ENCODE data around the gene UBLCP1. TPM values are rescaled to one million over a fixed set of nuclear protein-coding genes. Genes with fewer than 3 reads are reported as not detected.

UBLCP1 gene
- total and polyA plus RNA-seq, 2 of the 13 experiments (the other 11 are each of a cell fraction or from before 2014, with no cell fraction given) = 6.5 to 12.6 TPM

GRCh38 chr5:159257629-159258283 is 5.3 kb upstream of the UBLCP1 start (continued):
- TF ChIP-seq ZNF569 (CRISPR knock-in tag; IDR thresholded peaks at IDR 0.05; ENCODE audit: borderline replicate concordance) = no peak
- TF ChIP-seq GLI4 (CRISPR knock-in tag; IDR thresholded peaks at IDR 0.05; ENCODE audit: borderline replicate concordance) = no peak
- 0 out of 2 replicates have a peak, but pooled peaks have one; percentile 26 for TF ChIP-seq HDAC1 (CRISPR knock-in tag; IDR thresholded peaks at IDR 0.05)
- no peak for TF ChIP-seq MBNL3 (CRISPR knock-in tag; conservative IDR thresholded peaks at IDR 0.05)
- no peak for TF ChIP-seq XBP1 (CRISPR knock-in tag; IDR thresholded peaks at IDR 0.05)
- no peak for TF ChIP-seq PHB2 (IDR thresholded peaks at IDR 0.05; ENCODE audit: partially characterized antibody)
- TF ChIP-seq, protein P1, sequence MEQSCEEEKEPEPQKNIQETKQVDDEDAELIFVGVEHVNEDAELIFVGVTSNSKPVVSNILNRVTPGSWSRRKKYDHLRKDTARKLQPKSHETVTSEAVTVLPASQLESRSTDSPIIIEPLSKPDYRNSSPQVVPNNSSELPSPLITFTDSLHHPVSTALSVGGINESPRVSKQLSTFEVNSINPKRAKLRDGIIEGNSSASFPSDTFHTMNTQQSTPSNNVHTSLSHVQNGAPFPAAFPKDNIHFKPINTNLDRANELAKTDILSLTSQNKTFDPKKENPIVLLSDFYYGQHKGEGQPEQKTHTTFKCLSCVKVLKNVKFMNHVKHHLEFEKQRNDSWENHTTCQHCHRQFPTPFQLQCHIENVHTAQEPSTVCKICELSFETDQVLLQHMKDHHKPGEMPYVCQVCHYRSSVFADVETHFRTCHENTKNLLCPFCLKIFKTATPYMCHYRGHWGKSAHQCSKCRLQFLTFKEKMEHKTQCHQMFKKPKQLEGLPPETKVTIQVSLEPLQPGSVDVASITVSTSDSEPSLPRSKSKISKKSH (CRISPR knock-in tag; IDR thresholded peaks at IDR 0.05; ENCODE audit: borderline replicate concordance) = no peak
- TF ChIP-seq SIN3B (IDR thresholded peaks at IDR 0.05; ENCODE audit: low read length) = no peak
- TF ChIP-seq HNF4A (CRISPR knock-in tag; IDR thresholded peaks at IDR 0.05) = peak; percentile 94
- TF ChIP-seq, protein P2, sequence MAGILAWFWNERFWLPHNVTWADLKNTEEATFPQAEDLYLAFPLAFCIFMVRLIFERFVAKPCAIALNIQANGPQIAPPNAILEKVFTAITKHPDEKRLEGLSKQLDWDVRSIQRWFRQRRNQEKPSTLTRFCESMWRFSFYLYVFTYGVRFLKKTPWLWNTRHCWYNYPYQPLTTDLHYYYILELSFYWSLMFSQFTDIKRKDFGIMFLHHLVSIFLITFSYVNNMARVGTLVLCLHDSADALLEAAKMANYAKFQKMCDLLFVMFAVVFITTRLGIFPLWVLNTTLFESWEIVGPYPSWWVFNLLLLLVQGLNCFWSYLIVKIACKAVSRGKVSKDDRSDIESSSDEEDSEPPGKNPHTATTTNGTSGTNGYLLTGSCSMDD (CRISPR knock-in tag; IDR thresholded peaks at IDR 0.05) = no peak

DNA sequence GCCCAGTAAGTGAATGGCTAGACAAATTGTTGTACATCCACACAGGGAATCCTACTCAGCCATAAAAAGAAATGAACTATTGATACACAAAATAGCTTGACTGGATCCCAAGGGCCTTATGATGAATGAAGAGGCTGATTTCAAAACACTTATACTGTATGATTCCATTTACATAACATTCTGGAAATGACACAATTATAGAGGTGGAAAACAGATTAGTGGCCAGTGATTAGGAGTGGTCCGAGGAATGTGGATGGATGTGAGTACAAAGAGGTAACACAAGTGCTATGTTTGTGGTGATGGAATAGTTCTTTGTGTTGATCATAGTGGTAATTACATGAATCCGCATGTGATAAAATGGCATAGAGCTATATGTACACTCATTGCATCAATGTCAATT is 4.7 kb upstream of the UBLCP1 start:
- Histone ChIP-seq H3K36me3 (replicated peaks in 1 of 2; ENCODE audit: control insufficient read depth in 1 of 2, insufficient read depth in 2 of 2, low read length in 2 of 2) (no peaks in the 10 kb centered on the region), H3K27ac (ENCODE audit: extremely low read length, insufficient read depth, low read length) (no peak overlapping the region), H4K20me1 (ENCODE audit: insufficient read depth, low read length) (no peaks in the 10 kb centered on the region), H3K4me2 (ENCODE audit: low read depth, low read length) (no peak overlapping the region), H3K79me2 (ENCODE audit: insufficient read depth, low read length) (no peaks in the 10 kb centered on the region), H3K9ac (ENCODE audit: insufficient read depth, low read depth, low read length) (no peak overlapping the region), H3K4me3 (replicated peaks in 1 of 3; ENCODE audit: insufficient read depth in 1 of 3, low read depth in 2 of 3, low read length in 3 of 3) (no peak overlapping the region), H2AFZ (ENCODE audit: low read length) (no peak overlapping the region), H3K4me1 (ENCODE audit: insufficient read depth, low read length) (peaks cover 28% of the 10 kb centered on the region), H3K27me3 (ENCODE audit: control insufficient read depth in 1 of 2, insufficient read depth in 2 of 2, low read length in 2 of 2) (no peaks in the 10 kb centered on the region; a peak in 1 of 5 replicates), H3K9me3 (ENCODE audit: low read length) (no peaks in the 10 kb centered on the region)
- in situ Hi-C loops (cut with HindIII; ENCODE audit: extremely low pct_ligation_motif_present, low pct_unique_long_range_greater_than_20kb) = no loop called here
- DNase-seq (ENCODE audit: low spot score) (no peak), FAIRE-seq (no peak), ATAC-seq (no peak)
- POLR2A ChIA-PET = no interaction called here
- CTCF ChIA-PET (ENCODE audit: low intra/inter-chr PET ratio, low total read pairs) = no interaction called here
- intact Hi-C loops (cut with micrococcal nuclease; ENCODE audit: unreplicated experiment) = no loop called here
- 33% methylated on average over 2 of the region's 2 CpGs for WGBS (ENCODE audit: low lambda C conversion rate)
- no TSS peak for BruUV-seq (replicated peaks)
- TF ChIP-seq, protein P3, sequence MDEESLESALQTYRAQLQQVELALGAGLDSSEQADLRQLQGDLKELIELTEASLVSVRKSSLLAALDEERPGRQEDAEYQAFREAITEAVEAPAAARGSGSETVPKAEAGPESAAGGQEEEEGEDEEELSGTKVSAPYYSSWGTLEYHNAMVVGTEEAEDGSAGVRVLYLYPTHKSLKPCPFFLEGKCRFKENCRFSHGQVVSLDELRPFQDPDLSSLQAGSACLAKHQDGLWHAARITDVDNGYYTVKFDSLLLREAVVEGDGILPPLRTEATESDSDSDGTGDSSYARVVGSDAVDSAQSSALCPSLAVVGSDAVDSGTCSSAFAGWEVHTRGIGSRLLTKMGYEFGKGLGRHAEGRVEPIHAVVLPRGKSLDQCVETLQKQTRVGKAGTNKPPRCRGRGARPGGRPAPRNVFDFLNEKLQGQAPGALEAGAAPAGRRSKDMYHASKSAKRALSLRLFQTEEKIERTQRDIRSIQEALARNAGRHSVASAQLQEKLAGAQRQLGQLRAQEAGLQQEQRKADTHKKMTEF (CRISPR knock-in tag; IDR thresholded peaks at IDR 0.05) = no peak
- TF ChIP-seq, protein P4, sequence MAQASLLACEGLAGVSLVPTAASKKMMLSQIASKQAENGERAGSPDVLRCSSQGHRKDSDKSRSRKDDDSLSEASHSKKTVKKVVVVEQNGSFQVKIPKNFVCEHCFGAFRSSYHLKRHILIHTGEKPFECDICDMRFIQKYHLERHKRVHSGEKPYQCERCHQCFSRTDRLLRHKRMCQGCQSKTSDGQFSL (CRISPR knock-in tag; IDR thresholded peaks at IDR 0.05) = no peak
- TF ChIP-seq NFKB2 (CRISPR knock-in tag; IDR thresholded peaks at IDR 0.05; ENCODE audit: borderline replicate concordance) = no peak
- no peak for TF ChIP-seq MYC (CRISPR knock-in tag; IDR thresholded peaks at IDR 0.05; ENCODE audit: borderline replicate concordance)
- TF ChIP-seq ZNF567 (CRISPR knock-in tag; IDR thresholded peaks at IDR 0.05; ENCODE audit: borderline replicate concordance) = no peak
- no peak for TF ChIP-seq SMAD3 (CRISPR knock-in tag; IDR thresholded peaks at IDR 0.05)
- TF ChIP-seq DMTF1 (CRISPR knock-in tag; IDR thresholded peaks at IDR 0.05) = no peak
